Body of pancreas (tissue), 4 donors: ENCODE measurements around the gene SNRNP25.

ENCODE experiments used
- CTCF ChIP-seq, 7 experiments: fragments of 450-650 bp in 4 of 7; fragments of 200-600 bp in 3 of 7; sonication (generic) in 3 of 7; IDR thresholded peaks; one replicate each; pipeline ENCODE4 v1.5.1; 2016 to 2019; ENCODE audit warnings: antibody characterized with exemption in 7 of 7
- POLR2A ChIP-seq, 3 donors: fragments of 450-650 bp; IDR thresholded peaks; one replicate each; pipeline ENCODE4 v1.6.1; 2016; ENCODE audit warnings: antibody characterized with exemption in 3 of 3, mild to moderate bottlenecking in 2 of 3

DNA sequence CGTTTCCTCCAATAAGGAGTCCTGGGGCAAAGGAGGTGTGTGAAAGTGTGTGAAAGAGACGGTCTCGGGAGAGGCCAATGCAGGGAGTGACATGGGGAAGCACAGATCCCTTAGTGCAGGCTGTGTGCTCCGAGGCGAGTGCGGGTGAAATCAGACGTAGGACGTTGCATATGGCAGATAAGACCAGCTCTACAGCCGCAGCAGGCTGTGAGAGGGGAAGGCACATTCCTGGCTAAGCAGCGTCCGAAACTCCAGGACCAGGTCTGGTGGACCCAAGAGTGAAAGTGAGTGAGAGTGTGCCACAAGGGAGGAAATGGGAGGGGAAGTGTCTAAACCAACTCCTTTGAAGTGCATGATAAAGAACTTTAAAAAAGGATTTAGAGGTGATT, 11.6 kb upstream of the SNRNP25 start:
- TF ChIP-seq CTCF (IDR thresholded peaks at IDR 0.05) (no peak), POLR2A (IDR thresholded peaks at IDR 0.05) (no peak)
